ENCODE results near the gene FRMD6.
"Not testable (repeated sequence)": the region's sequence is repeated elsewhere in the genome, so short reads cannot be mapped to it uniquely, and the experiment has no call there.

FRMD6 gene

GRCh38 chr14:51633298-51633697, 18.4 kb upstream of the FRMD6 start:
- not testable (repeated sequence) for H3K9ac ChIP-seq (ENCODE audit: low read length); H3K27ac ChIP-seq (ENCODE audit: low read length); H3K4me3 ChIP-seq (ENCODE audit: low read length); H3K27me3 ChIP-seq (ENCODE audit: control insufficient read depth, insufficient read depth, low read length); H3K4me1 ChIP-seq (ENCODE audit: control insufficient read depth, low read depth, low read length); H3K9me3 ChIP-seq (ENCODE audit: control insufficient read depth, low read depth, low read length); H3K36me3 ChIP-seq (ENCODE audit: control insufficient read depth, low read depth, low read length)

- no peaks in the 10 kb centered on the region for H3K27me3 ChIP-seq (ENCODE audit: control insufficient read depth, insufficient read depth, low read length)
- no peak overlapping the region for H3K27ac ChIP-seq (ENCODE audit: low read length)
- H3K9ac ChIP-seq (ENCODE audit: low read length): no peak overlapping the region
Observed at GRCh38 chr14:51636109-51636508, 15.6 kb upstream of the FRMD6 start.

GRCh38 chr14:51638071-51638944, 13.4 kb upstream of the FRMD6 start:
- no peaks in the 10 kb centered on the region for H3K27me3 ChIP-seq (ENCODE audit: control insufficient read depth, insufficient read depth, low read length)
- no peak overlapping the region for H3K4me3 ChIP-seq (ENCODE audit: low read length)
- H3K27ac ChIP-seq (ENCODE audit: low read length): no peak overlapping the region
- no peaks in the 10 kb centered on the region for H3K36me3 ChIP-seq (ENCODE audit: control insufficient read depth, low read depth, low read length)
- peaks cover 7% of the 10 kb centered on the region for H3K4me1 ChIP-seq (ENCODE audit: control insufficient read depth, low read depth, low read length)
- H3K9me3 ChIP-seq (ENCODE audit: control insufficient read depth, low read depth, low read length): no peaks in the 10 kb centered on the region
- H3K9ac ChIP-seq (ENCODE audit: low read length): no peak overlapping the region

More at GRCh38 chr14:51636109-51636508, 15.6 kb upstream of the FRMD6 start:
- Histone ChIP-seq H3K4me3 (ENCODE audit: low read length) (no peak overlapping the region), H3K9me3 (ENCODE audit: control insufficient read depth, low read depth, low read length) (no peaks in the 10 kb centered on the region), H3K36me3 (ENCODE audit: control insufficient read depth, low read depth, low read length) (no peaks in the 10 kb centered on the region), H3K4me1 (ENCODE audit: control insufficient read depth, low read depth, low read length) (peaks cover 7% of the 10 kb centered on the region)

GRCh38 chr14:51639668-51640316, 11.9 kb upstream of the FRMD6 start:
- no peaks in the 10 kb centered on the region for H3K9me3 ChIP-seq (ENCODE audit: control insufficient read depth, low read depth, low read length)
- H3K4me1 ChIP-seq (ENCODE audit: control insufficient read depth, low read depth, low read length): peaks cover 7% of the 10 kb centered on the region
- H3K36me3 ChIP-seq (ENCODE audit: control insufficient read depth, low read depth, low read length): no peaks in the 10 kb centered on the region
- H3K27me3 ChIP-seq (ENCODE audit: control insufficient read depth, insufficient read depth, low read length): no peaks in the 10 kb centered on the region
- no peak overlapping the region for H3K4me3 ChIP-seq (ENCODE audit: low read length)
- H3K27ac ChIP-seq (ENCODE audit: low read length): no peak overlapping the region
- no peak overlapping the region for H3K9ac ChIP-seq (ENCODE audit: low read length)

- Histone ChIP-seq H3K4me1 (ENCODE audit: control insufficient read depth, low read depth, low read length) (peaks cover 5% of the 10 kb centered on the region), H3K36me3 (ENCODE audit: control insufficient read depth, low read depth, low read length) (no peaks in the 10 kb centered on the region), H3K27ac (ENCODE audit: low read length) (no peak overlapping the region)
Observed at GRCh38 chr14:51643140-51643539, 8.6 kb upstream of the FRMD6 start.

GRCh38 chr14:51644217-51644933, 7.3 kb upstream of the FRMD6 start:
- no peaks in the 10 kb centered on the region for H3K27me3 ChIP-seq (ENCODE audit: control insufficient read depth, insufficient read depth, low read length)
- H3K4me1 ChIP-seq (ENCODE audit: control insufficient read depth, low read depth, low read length): no peaks in the 10 kb centered on the region
- no peak overlapping the region for H3K4me3 ChIP-seq (ENCODE audit: low read length)
- no peaks in the 10 kb centered on the region for H3K36me3 ChIP-seq (ENCODE audit: control insufficient read depth, low read depth, low read length)
- no peaks in the 10 kb centered on the region for H3K9me3 ChIP-seq (ENCODE audit: control insufficient read depth, low read depth, low read length)
- no peak overlapping the region for H3K27ac ChIP-seq (ENCODE audit: low read length)
- no peak overlapping the region for H3K9ac ChIP-seq (ENCODE audit: low read length)

More at GRCh38 chr14:51643140-51643539, 8.6 kb upstream of the FRMD6 start:
- H3K27me3 ChIP-seq (ENCODE audit: control insufficient read depth, insufficient read depth, low read length): no peaks in the 10 kb centered on the region
- no peaks in the 10 kb centered on the region for H3K9me3 ChIP-seq (ENCODE audit: control insufficient read depth, low read depth, low read length)
- H3K9ac ChIP-seq (ENCODE audit: low read length): no peak overlapping the region
- H3K4me3 ChIP-seq (ENCODE audit: low read length): no peak overlapping the region

- Histone ChIP-seq H3K27me3 (ENCODE audit: control insufficient read depth, insufficient read depth, low read length) (no peaks in the 10 kb centered on the region), H3K36me3 (ENCODE audit: control insufficient read depth, low read depth, low read length) (no peaks in the 10 kb centered on the region), H3K9ac (ENCODE audit: low read length) (no peak overlapping the region), H3K4me1 (ENCODE audit: control insufficient read depth, low read depth, low read length) (peaks cover 6% of the 10 kb centered on the region), H3K27ac (ENCODE audit: low read length) (no peak overlapping the region), H3K4me3 (ENCODE audit: low read length) (no peak overlapping the region), H3K9me3 (ENCODE audit: control insufficient read depth, low read depth, low read length) (no peaks in the 10 kb centered on the region)
Observed at GRCh38 chr14:51648296-51648695, 3.4 kb upstream of the FRMD6 start.

GRCh38 chr14:51650716-51651387, 858 bp upstream of the FRMD6 start:
- Histone ChIP-seq H3K27ac (ENCODE audit: low read length) (no peak overlapping the region), H3K9me3 (ENCODE audit: control insufficient read depth, low read depth, low read length) (no peaks in the 10 kb centered on the region), H3K9ac (ENCODE audit: low read length) (peak overlapping the region; percentile 80), H3K4me1 (ENCODE audit: control insufficient read depth, low read depth, low read length) (peaks cover 14% of the 10 kb centered on the region), H3K27me3 (ENCODE audit: control insufficient read depth, insufficient read depth, low read length) (no peaks in the 10 kb centered on the region), H3K36me3 (ENCODE audit: control insufficient read depth, low read depth, low read length) (no peaks in the 10 kb centered on the region), H3K4me3 (ENCODE audit: low read length) (peak overlapping the region; percentile 56)

- Histone ChIP-seq H3K4me3 (ENCODE audit: low read length) (peak overlapping the region; percentile 87), H3K36me3 (ENCODE audit: control insufficient read depth, low read depth, low read length) (no peaks in the 10 kb centered on the region), H3K9me3 (ENCODE audit: control insufficient read depth, low read depth, low read length) (no peaks in the 10 kb centered on the region), H3K27me3 (ENCODE audit: control insufficient read depth, insufficient read depth, low read length) (no peaks in the 10 kb centered on the region), H3K27ac (ENCODE audit: low read length) (no peak overlapping the region), H3K4me1 (ENCODE audit: control insufficient read depth, low read depth, low read length) (peaks cover 14% of the 10 kb centered on the region), H3K9ac (ENCODE audit: low read length) (peak overlapping the region; percentile 51)
Observed at GRCh38 chr14:51652168-51653078, 713 bp downstream of the FRMD6 start.

GRCh38 chr14:51653079-51653774, 1.5 kb downstream of the FRMD6 start:
- Histone ChIP-seq H3K9me3 (ENCODE audit: control insufficient read depth, low read depth, low read length) (no peaks in the 10 kb centered on the region), H3K9ac (ENCODE audit: low read length) (peak overlapping the region; percentile 51), H3K27me3 (ENCODE audit: control insufficient read depth, insufficient read depth, low read length) (no peaks in the 10 kb centered on the region), H3K4me1 (ENCODE audit: control insufficient read depth, low read depth, low read length) (peaks cover 14% of the 10 kb centered on the region), H3K27ac (ENCODE audit: low read length) (no peak overlapping the region), H3K36me3 (ENCODE audit: control insufficient read depth, low read depth, low read length) (no peaks in the 10 kb centered on the region), H3K4me3 (ENCODE audit: low read length) (peak overlapping the region; percentile 87)

Measured in iPS-18a (cell line).